Astrocyte (in vitro differentiated cells and primary cell): ENCODE measurements around the gene ZNF48.

ENCODE experiments used
- EZH2 ChIP-seq: IDR thresholded peaks from 2 replicates; pipeline ENCODE4 v1.6.1; 2012; ENCODE audit warnings: mild to moderate bottlenecking, low read length, inconsistent platforms; ENCODE audit not compliant: insufficient read depth
- TF ChIP-seq, protein P1 (sequence below): IDR thresholded peaks from 2 replicates; pipeline ENCODE4 v1.5.1; 2011; ENCODE audit warnings: low read depth, mild to moderate bottlenecking, inconsistent platforms, low read length, moderate library complexity; ENCODE audit not compliant: insufficient read depth

GRCh38 chr16:30378236-30379157, 16.7 kb upstream of the ZNF48 start:
- TF ChIP-seq, protein P1, sequence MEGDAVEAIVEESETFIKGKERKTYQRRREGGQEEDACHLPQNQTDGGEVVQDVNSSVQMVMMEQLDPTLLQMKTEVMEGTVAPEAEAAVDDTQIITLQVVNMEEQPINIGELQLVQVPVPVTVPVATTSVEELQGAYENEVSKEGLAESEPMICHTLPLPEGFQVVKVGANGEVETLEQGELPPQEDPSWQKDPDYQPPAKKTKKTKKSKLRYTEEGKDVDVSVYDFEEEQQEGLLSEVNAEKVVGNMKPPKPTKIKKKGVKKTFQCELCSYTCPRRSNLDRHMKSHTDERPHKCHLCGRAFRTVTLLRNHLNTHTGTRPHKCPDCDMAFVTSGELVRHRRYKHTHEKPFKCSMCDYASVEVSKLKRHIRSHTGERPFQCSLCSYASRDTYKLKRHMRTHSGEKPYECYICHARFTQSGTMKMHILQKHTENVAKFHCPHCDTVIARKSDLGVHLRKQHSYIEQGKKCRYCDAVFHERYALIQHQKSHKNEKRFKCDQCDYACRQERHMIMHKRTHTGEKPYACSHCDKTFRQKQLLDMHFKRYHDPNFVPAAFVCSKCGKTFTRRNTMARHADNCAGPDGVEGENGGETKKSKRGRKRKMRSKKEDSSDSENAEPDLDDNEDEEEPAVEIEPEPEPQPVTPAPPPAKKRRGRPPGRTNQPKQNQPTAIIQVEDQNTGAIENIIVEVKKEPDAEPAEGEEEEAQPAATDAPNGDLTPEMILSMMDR, result no peak
- TF ChIP-seq EZH2, result no peak
